ENCODE measurements around the gene ERCC6L2.

DNA sequence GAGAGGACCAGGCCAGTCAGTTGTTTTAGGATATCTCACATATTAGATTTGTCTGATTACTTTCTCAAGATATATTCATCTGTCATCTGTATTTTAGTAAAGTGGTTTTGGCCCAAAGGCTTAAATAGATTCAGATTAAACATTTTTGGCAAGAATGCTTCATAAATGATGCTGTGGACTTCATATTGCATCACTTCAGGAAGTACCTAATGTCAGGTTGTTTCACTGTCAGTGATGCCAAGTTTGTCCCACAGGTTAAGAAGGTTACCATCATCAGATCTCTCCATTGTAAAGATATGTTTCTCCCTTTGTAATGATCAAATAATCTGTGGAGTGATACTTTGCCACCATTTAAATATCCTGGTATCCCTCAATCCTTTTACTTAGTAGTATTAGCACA is 37.3 kb downstream of the ERCC6L2 start:
- TF ChIP-seq, protein P1, sequence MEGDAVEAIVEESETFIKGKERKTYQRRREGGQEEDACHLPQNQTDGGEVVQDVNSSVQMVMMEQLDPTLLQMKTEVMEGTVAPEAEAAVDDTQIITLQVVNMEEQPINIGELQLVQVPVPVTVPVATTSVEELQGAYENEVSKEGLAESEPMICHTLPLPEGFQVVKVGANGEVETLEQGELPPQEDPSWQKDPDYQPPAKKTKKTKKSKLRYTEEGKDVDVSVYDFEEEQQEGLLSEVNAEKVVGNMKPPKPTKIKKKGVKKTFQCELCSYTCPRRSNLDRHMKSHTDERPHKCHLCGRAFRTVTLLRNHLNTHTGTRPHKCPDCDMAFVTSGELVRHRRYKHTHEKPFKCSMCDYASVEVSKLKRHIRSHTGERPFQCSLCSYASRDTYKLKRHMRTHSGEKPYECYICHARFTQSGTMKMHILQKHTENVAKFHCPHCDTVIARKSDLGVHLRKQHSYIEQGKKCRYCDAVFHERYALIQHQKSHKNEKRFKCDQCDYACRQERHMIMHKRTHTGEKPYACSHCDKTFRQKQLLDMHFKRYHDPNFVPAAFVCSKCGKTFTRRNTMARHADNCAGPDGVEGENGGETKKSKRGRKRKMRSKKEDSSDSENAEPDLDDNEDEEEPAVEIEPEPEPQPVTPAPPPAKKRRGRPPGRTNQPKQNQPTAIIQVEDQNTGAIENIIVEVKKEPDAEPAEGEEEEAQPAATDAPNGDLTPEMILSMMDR (IDR thresholded peaks at IDR 0.05; ENCODE audit: low read length) = no peak
- TF ChIP-seq EZH2 (IDR thresholded peaks at IDR 0.05; ENCODE audit: borderline replicate concordance, low read length) = no peak

Data from OCI-LY1 (cell line).